SJSA1 (cell line): ENCODE measurements around the gene CTIF. TPM values are rescaled to one million over a fixed set of nuclear protein-coding genes. Genes with fewer than 3 reads are reported as not detected.

Source experiments
- DNase-seq, 2 experiments: peaks; one replicate each; pipeline ENCODE4 v3.0.0-alpha.2; 2015 to 2020; ENCODE audit warnings: low spot score in 2 of 2, low read depth in 1 of 2
- H3K27ac ChIP-seq: fragments of 250-450 bp; sonication (Bioruptor Pico); 2 replicates; pipeline ENCODE4 v1.5.1; 2020; ENCODE audit warnings: mild to moderate bottlenecking, moderate library complexity
- H3K27me3 ChIP-seq: fragments of 250-450 bp; sonication (Bioruptor Pico); replicated peaks from 2 replicates; pipeline ENCODE4 v1.5.1; 2020; ENCODE audit warnings: mild to moderate bottlenecking, moderate library complexity
- H3K36me3 ChIP-seq: fragments of 250-450 bp; sonication (Bioruptor Pico); 2 replicates; pipeline ENCODE4 v1.5.1; 2020; ENCODE audit warnings: mild to moderate bottlenecking
- H3K4me1 ChIP-seq: fragments of 250-450 bp; sonication (Bioruptor Pico); replicated peaks from 2 replicates; pipeline ENCODE4 v1.6.1; 2021; ENCODE audit warnings: mild to moderate bottlenecking
- H3K4me3 ChIP-seq: fragments of 250-450 bp; sonication (Bioruptor Pico); 2 replicates; pipeline ENCODE4 v1.5.1; 2020; ENCODE audit warnings: mild to moderate bottlenecking
- H3K9me3 ChIP-seq: fragments of 250-450 bp; sonication (Bioruptor Pico); replicated peaks from 2 replicates; pipeline ENCODE4 v1.5.1; 2020; ENCODE audit warnings: mild to moderate bottlenecking
- total RNA-seq: library from RNA; depleted of rRNA; stranded (reverse); fragments of >200 nt; shearing (Covaris generic); gene quantifications from 2 replicates; pipeline ENCODE4 v1.2.3, GENCODE V29; 2014

CTIF gene
- total RNA-seq, 1 experiment from 2014 or later, result 91.5 TPM

GRCh38 chr18:48657447-48658120 lies 118.8 kb downstream of the CTIF start:
- no peak overlapping the region for H3K4me3 ChIP-seq
- no peaks in the 10 kb centered on the region for H3K9me3 ChIP-seq
- no peak overlapping the region for H3K27ac ChIP-seq
- no peaks in the 10 kb centered on the region for H3K27me3 ChIP-seq
- peaks cover 45% of the 10 kb centered on the region for H3K4me1 ChIP-seq
- no peak for DNase-seq
- peaks cover 71% of the 10 kb centered on the region for H3K36me3 ChIP-seq

- Histone ChIP-seq H3K4me3 (no peak overlapping the region), H3K36me3 (peaks cover 76% of the 10 kb centered on the region), H3K9me3 (no peaks in the 10 kb centered on the region), H3K27me3 (no peaks in the 10 kb centered on the region), H3K4me1 (peaks cover 52% of the 10 kb centered on the region), H3K27ac (no peak overlapping the region)
- DNase-seq, result no peak
These were observed 119.9 kb downstream of the CTIF start for GRCh38 chr18:48658721-48659120.

DNA sequence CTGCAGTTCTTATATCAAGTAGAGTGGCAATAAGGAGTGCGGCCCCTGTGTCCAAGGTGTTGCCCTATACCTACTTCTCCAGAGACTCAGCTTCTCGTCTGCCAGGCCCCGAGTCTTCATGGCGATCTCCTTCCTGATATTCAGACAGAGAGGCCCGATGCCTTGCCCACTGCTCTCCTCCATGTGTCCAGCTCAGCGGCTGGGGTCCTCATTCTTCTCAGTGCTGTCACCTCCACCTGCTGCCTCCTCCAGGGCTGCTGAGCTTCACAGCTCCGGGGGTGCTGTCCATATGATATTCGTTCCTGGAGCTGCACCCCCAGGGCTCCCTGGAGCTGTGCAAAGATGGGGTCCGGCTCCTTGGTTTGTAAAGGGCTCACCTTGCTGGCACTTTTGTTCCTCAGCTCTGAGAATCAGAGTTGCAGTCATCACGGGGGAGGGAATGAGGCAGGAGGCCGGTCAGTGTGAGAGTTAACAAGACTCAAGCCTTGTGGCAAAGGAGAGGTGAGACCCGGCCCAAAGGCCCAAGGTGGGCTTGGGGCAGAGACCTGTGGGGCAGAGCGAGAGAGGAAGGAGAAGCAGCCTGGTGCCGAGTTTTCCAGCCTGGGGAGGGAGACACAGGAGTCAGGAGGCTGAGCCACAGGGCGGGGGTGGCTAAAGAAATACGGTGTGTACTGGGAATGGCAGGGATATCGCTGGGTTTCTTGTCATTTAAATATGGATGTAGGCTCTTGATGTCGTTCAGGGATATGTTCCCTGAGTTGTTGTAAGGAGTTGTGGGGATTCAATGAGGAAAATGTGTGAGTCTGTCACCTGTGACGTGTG lies 120.6 kb downstream of the CTIF start:
- Histone ChIP-seq H3K4me1 (peaks cover 59% of the 10 kb centered on the region), H3K4me3 (no peak overlapping the region)

DNA sequence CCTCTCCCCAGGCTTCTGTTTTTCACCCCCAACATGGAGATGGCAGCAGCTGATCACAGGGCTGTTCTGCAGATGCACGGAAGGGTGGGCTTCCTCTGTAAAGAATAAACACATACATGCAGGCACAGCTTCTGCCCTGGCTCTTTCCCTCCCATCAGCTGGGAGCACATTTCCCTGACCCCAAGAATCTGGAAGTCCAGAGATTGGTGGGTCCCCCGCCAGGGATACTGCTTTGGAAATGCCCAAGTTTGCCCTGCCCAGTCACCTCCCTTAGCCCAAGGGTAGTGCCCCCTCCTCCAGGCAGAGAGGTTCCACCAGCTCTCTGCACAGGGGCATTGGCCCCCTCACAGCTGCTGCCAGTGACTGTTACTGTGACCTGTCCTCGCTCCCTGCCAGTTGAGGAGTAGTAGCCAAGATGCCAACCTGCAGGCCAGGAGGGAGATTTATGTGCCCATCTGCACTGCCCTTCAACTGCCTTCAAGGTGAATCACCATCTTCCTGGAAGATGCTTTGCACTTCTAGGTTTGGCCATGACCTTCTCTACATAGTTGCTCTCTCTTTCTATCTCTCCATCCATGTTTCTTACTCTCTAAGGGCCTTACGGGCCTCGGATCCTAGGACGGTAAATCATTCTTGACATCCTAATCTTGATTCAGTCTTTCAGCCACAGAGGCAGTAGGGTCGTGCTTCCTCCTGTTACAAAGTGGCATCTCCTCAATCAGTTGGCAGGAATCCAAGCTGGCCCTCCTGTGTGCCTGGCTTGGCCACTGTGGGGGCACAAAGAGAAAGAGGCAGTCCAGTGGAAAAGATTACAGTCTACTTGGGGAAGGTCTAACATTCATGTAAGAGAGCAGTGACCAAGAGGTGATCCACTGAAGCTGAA lies 121.8 kb downstream of the CTIF start:
- no peaks in the 10 kb centered on the region for H3K27me3 ChIP-seq
- H3K9me3 ChIP-seq, result no peaks in the 10 kb centered on the region
- H3K27ac ChIP-seq, result no peak overlapping the region
- peaks cover 85% of the 10 kb centered on the region for H3K36me3 ChIP-seq
- H3K4me1 ChIP-seq, result peaks cover 60% of the 10 kb centered on the region
- no peak overlapping the region for H3K4me3 ChIP-seq
- no peak for DNase-seq

More for the DNA sequence above, 120.6 kb downstream of the CTIF start:
- H3K9me3 ChIP-seq, result no peaks in the 10 kb centered on the region
- H3K36me3 ChIP-seq, result peaks cover 80% of the 10 kb centered on the region
- no peaks in the 10 kb centered on the region for H3K27me3 ChIP-seq
- DNase-seq, result no peak
- H3K27ac ChIP-seq, result no peak overlapping the region

DNA sequence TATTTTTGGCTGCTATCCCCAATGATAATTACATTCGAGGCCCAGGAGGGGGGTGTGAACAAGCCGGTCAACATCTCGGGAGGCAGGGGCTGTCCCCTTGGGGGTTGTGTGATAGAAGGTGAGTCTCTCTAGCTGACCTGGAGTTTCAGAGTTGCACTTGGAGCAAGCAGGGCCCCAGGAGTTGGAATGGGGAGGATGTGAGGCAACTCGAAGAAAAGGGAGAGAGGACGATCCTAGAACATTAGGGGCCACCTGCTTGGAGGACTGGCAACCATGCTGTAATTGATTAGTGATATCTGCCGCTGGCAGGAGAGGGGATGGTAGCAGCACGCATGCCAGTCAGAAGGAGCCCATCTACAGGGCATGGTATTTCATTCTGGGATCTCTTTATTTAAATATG lies 122.6 kb downstream of the CTIF start:
- Histone ChIP-seq H3K4me3 (no peak overlapping the region), H3K27ac (no peak overlapping the region), H3K27me3 (no peaks in the 10 kb centered on the region), H3K4me1 (peaks cover 56% of the 10 kb centered on the region), H3K36me3 (peaks cover 85% of the 10 kb centered on the region), H3K9me3 (no peaks in the 10 kb centered on the region)
- no peak for DNase-seq

DNA sequence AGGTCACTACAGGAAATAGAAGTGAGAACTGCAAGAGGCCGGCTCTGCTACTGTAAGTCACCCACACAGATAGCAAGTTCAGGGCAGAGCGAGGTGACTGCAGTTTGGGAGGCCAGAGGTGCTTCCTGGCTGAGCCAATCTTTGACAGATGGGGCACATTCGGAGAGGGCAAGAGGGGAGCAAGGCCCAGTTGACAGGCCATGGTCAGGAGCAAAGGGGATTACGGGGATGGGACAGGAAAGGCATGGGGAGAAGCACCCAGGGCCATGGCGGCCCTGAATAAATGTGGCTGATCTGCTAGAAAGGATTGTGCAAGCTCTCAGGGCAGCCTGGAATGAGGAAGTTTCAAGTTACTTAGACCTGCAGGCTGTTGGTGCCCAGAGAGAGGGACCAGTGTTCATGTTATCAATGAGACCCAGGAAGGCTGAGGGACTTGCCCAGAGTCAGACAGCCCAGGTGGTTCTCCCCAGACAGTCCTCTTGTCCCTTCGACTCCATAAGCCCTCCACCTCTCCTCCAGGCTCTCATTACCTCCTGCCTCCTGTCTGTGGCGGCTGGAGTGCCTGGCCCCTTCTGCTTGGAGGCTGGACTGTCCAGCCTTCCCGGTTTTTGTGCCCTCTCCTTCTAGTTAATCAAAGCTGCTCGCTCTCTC lies 123.3 kb downstream of the CTIF start:
- peak in 1 of 2 experiments; percentile 50 for DNase-seq
- peaks cover 85% of the 10 kb centered on the region for H3K36me3 ChIP-seq
- H3K9me3 ChIP-seq, result no peaks in the 10 kb centered on the region
- no peak overlapping the region for H3K4me3 ChIP-seq
- H3K4me1 ChIP-seq, result peaks cover 54% of the 10 kb centered on the region
- H3K27ac ChIP-seq, result peak overlapping the region; percentile 31; the same call in 1 of the 2 replicates
- H3K27me3 ChIP-seq, result no peaks in the 10 kb centered on the region

DNA sequence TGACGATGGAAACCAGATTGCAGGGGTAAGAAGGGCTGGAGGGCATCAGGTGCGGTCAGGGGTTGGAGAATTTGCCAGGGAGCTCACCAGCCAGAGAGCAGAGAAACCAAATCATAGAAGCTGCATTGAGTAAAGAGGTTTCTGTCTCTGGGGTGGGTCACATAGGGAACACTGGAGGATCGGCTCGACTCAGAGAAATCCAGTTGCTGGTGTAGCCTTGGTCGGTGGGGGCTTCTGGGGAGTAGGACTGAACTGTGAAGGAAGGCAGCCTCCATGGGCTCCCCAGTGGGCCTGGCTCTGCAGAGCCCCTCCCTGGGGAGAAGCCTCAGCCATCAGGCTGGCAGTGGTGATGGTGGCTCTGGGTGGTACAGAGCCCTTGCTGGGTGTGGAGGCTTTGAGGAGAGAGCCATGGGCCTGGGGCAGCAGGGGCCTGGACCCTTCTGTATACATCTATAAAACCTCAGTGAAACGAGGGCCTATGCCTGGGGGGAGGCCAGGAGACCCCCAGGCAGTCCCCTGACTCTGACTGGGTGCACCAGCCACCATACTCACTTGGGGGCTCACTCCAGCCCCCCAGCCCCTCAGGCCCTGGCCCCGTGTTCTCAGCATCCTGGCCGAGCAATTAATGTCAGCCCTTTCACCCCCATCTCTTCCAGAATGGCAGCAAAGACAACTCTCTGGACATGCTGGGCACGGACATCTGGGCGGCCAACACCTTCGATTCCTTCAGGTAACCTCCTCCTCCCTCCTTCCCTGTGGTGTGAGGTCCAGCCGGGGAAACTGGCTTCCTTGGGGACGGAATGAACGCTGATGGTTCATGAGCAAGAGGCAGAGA lies 124.5 kb downstream of the CTIF start:
- Histone ChIP-seq H3K9me3 (no peaks in the 10 kb centered on the region), H3K36me3 (peaks cover 85% of the 10 kb centered on the region), H3K27ac (no peak overlapping the region), H3K27me3 (no peaks in the 10 kb centered on the region), H3K4me1 (peaks cover 54% of the 10 kb centered on the region), H3K4me3 (no peak overlapping the region)
- DNase-seq, result no peak

DNA sequence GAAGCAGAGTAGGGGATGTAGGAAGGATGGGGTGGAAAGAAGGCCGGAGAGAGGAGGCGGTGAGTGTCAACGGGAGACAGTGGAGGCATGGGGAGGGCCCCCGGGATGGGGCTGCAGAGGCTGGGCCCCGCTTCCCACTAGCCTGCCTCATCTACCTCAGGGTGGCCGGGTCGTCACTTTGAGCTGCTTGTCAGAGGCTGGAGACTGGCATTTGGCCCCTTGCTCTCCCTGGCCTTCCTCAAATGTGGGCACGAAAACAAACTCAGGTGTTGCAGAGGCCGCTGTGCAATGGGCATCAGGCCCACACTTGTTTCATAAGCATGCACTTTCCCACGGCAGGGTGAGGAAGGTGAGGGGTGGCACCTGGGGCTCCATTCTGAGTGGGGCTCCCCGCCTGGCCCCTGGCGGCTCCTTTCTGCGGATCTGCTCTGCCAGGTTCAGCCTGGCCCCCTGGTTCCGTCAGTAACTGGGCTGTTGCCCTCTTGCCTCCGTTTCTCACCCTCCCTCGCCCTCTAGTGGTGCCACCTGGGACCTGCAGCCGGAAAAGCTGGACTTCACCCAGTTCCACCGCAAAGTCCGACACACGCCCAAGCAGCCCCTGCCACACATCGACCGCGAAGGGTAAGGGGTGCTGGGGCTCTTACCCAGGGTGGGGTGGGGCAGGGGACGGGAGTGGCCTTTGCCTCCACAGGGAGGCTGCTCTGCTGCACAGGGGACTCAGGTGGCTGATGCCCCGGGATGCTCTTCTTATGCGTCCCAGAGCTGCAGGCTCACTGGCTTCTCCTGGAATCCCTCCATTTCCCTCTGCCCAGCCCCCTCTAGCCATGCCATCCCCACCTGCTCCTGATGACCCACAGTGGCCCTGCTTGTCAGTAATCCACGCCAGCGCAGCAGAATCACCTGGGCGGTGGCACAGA lies 125.4 kb downstream of the CTIF start:
- H3K27me3 ChIP-seq, result no peaks in the 10 kb centered on the region
- DNase-seq, result peak; percentile 58 to 80
- H3K27ac ChIP-seq, result no peak overlapping the region
- H3K4me3 ChIP-seq, result no peak overlapping the region
- no peaks in the 10 kb centered on the region for H3K9me3 ChIP-seq
- peaks cover 85% of the 10 kb centered on the region for H3K36me3 ChIP-seq
- H3K4me1 ChIP-seq, result peaks cover 46% of the 10 kb centered on the region

- Histone ChIP-seq H3K4me1 (peaks cover 34% of the 10 kb centered on the region), H3K9me3 (0 out of 2 replicates have a peak, but pooled peaks cover 4% of the 10 kb centered on the region), H3K27me3 (no peaks in the 10 kb centered on the region), H3K4me3 (no peak overlapping the region), H3K36me3 (peaks cover 90% of the 10 kb centered on the region), H3K27ac (no peak overlapping the region)
- DNase-seq, result no peak
These were observed 126.8 kb downstream of the CTIF start for GRCh38 chr18:48665654-48666053.

- Histone ChIP-seq H3K27me3 (no peaks in the 10 kb centered on the region), H3K9me3 (0 out of 2 replicates have a peak, but pooled peaks cover 12% of the 10 kb centered on the region), H3K27ac (no peak overlapping the region), H3K4me1 (peaks cover 24% of the 10 kb centered on the region), H3K4me3 (no peak overlapping the region), H3K36me3 (peaks cover 90% of the 10 kb centered on the region)
- DNase-seq, result no peak
These were observed 127.8 kb downstream of the CTIF start for GRCh38 chr18:48666613-48667012.

- H3K27me3 ChIP-seq, result no peaks in the 10 kb centered on the region
- H3K27ac ChIP-seq, result no peak overlapping the region
- DNase-seq, result no peak
- H3K36me3 ChIP-seq, result peaks cover 91% of the 10 kb centered on the region
- H3K4me1 ChIP-seq, result peaks cover 15% of the 10 kb centered on the region
- H3K9me3 ChIP-seq, result 0 out of 2 replicates have a peak, but pooled peaks cover 12% of the 10 kb centered on the region
- H3K4me3 ChIP-seq, result no peak overlapping the region
These were observed 128.7 kb downstream of the CTIF start for GRCh38 chr18:48667276-48668254.
